ENCODE data around the gene OR2J3.
"Not testable (repeated sequence)": the region's sequence is repeated elsewhere in the genome, so short reads cannot be mapped to it uniquely, and the experiment has no call there.

OR2J3 gene

GRCh38 chr6:29107758-29108157 lies at the start of gene OR2J3:
Gene OR2J3 (plus strand): TSS chr6:29108058. CDS start chr6:29111891, 3,833 bp downstream.
- no peak for DNase-seq (ENCODE audit: low spot score)
- FAIRE-seq: no peak

DNA sequence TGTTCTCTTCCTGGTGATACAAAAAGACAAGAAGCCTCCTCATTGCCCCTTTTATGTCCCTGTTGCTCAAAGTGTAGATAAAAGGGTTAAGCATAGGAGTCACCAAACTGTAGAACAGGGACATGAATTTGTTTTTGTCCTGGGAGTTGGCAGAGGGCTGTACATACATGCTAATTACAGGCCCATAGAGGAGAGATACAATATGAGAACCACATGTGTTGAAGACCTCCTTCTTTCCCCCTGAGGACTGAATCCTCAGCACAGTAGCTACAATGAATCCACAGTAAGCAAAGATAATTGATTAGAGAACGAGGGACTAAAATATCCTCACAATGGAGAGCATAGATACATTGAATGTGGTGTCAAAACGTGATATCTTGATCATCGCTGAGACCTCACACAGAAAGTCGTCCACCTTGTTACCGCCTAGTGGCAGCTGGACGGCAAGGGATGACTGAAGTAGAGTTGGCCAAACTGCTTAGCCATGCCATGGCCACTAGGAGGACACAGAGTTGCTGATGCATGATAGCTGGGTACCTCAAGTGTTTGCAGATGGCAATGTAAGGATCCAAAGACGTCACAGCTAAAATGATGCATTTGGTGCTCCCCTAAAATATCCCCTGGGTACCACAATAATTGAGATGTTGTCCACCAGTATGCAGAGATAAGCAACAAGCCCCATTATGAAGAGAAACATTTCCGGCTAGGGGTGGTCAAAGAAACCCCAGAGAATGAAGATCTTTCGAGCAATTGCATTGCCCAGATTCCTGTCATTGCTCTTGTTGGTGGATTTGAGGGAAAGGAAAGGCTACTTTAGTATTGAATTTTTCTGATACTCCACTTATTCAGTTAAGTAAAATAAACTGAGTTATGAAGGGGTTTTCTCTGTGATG lies 35.8 kb upstream of the OR2J3 start:
- FAIRE-seq: no peak
- DNase-seq (ENCODE audit: low spot score): no peak

- DNase-seq (ENCODE audit: low spot score) (no peak), FAIRE-seq (no peak)
These were observed 28.7 kb upstream of the OR2J3 start for GRCh38 chr6:29079203-29079602.

GRCh38 chr6:29081312-29081711 lies 26.5 kb upstream of the OR2J3 start:
- DNase-seq (ENCODE audit: low spot score): no peak
- FAIRE-seq: no peak

DNA sequence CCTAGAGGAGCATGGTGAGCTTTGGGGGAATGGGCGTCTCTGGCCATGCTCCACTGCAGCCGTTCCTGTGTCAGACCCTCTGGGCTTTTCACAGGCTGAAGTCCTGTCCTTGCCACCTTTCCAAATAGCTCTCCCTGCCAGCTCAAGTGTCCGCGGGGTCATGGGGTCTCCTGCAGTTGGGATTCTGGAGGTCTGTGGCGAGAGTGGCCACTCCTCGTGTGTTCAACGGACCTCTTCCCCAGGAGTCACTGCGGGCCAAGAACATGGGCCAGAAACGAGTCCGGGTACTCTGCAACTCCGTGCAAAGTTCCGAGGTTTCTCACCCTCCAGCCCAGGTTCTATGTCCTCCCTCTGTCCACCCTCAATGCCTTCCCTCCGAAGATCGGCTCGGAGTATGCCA lies 25.4 kb upstream of the OR2J3 start:
- FAIRE-seq: no peak
- DNase-seq (ENCODE audit: low spot score): no peak

- FAIRE-seq (no peak), DNase-seq (ENCODE audit: low spot score) (no peak)
These were observed 20.6 kb upstream of the OR2J3 start, which contains the start of gene OR2B3 for GRCh38 chr6:29087213-29087612. Gene OR2B3 (minus strand): TSS chr6:29087313. CDS start chr6:29087248, 65 bp downstream.

DNA sequence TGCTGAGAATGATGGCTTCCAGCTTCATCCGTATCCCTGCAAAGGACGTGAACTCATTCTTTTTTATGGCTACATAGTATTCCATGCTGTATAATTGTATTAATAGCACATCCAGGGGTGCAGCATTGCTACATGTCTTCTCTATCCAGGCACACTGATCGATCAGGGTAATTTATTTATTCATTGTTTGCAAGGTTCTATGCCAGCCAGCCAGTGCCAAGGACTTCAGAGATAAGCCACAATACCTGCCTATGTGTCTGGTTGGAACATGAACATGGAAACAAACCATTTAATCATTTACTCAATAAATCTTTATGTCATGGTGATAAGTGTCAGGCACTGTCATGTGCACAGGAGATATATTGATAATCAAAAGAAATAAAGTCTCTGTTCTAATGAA lies 14.9 kb upstream of the OR2J3 start:
- no peak for FAIRE-seq
- no peak for DNase-seq (ENCODE audit: low spot score)

DNA sequence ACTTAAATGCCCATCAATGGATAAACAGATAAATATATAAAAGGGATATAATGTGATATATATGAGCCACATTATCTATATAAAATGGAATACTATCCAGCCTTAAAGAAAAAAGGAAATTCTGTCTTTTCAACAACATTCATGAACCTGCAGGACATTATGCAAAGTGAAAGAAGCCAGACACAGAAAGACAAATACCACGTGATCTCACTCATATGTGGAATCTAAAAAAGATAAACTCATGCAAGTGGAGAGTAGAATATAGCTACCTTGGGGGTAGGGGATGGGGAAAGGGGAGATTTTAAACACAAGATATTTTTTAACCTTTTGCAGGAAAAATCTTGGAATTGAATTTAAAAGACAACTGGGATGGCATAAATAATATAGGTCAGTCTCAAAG lies 10.1 kb upstream of the OR2J3 start:
- DNase-seq (ENCODE audit: low spot score) (no peak), FAIRE-seq (no peak)

DNA sequence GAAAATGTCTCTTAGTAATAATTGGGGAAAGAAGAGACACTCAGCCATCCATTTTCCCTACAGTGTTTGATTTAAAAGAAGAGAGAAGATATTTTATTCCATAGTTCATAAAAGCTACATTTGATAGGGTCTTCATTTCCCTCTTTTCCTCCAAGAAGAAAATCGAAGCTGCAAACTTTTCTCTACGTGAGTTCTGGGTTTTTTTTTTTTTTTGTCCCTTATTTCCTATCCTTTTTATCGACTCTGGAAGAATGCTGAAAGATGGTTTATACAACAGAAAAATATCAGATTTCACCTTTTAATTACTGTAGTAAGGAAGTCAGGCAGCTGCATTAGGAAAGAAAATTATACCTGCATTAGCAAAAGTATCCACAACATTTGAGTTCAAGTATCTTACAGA lies 8.7 kb upstream of the OR2J3 start, which contains the start of gene OR2J1:
OR2J1 (plus strand) TSS at position 301 of the 400 bp plus-strand sequence. CDS start 1,453 bp downstream, outside the sequence.
- no peak for DNase-seq (ENCODE audit: low spot score)
- FAIRE-seq: no peak

DNA sequence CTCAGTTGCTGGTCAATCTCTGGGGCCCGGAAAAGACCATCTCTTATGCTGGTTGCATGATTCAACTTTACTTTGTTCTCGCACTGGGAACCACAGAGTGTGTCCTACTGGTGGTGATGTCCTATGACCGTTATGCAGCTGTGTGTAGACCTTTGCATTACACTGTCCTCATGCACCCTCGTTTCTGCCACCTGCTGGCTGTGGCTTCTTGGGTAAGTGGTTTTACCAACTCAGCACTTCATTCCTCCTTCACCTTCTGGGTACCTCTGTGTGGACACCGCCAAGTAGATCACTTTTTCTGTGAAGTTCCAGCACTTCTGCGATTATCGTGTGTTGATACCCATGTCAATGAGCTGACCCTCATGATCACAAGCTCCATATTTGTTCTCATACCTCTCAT lies 4.3 kb downstream of the OR2J3 start:
- DNase-seq (ENCODE audit: low spot score) (no peak), FAIRE-seq (no peak)

DNA sequence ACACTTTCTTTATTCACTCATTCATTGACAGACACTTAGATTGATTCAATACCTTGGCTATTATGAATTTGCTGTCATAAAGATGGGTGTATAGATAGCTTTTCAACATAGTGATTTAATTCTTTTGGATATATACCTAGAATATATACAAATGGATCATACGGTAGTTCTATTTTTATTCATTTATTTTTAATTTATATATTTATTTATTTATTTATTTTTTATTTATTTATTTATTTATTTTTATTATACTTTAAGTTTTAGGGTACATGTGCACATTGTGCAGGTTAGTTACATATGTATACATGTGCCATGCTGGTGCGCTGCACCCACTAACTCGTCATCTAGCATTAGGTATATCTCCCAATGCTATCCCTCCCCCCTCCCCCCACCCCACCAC lies 7.1 kb downstream of the OR2J3 start:
- not testable (repeated sequence) for FAIRE-seq; DNase-seq (ENCODE audit: low spot score)

DNA sequence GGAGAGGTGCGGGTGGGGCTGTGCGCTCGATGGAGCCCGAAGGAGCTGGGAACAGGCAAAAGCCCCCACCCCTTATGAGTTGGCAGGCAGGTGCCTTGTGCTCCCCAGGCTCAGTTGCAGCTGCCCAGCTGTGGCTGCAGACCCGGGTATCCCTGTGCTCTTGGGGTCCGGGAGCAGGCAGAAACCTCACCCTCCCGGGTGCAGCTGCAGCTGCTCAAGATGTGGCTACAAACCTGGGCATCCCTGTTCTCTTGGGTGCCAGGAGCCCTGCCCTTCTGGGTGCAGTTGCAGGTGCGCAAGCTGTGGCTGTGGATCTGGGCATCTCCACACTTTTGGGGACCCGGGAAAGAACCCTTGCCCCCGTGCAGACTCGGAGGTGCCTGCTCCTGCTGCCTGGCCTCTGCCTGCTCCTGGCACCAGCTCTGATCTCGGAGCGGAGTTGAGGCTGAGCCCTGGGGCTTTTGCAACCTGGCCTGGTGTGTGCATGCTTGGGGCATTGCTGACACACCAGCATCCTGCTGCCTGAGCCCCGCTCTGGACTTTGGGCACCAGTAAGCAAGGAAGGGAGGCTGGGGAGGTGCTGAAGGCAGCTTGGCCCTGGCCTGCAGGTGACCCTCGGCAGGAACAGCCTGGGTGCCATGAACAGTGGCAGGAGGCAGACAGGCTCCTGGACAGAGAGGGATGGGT lies 21.6 kb downstream of the OR2J3 start:
- no peak for DNase-seq (ENCODE audit: low spot score)
- no peak for FAIRE-seq

GRCh38 chr6:29130644-29131043 lies 22.8 kb downstream of the OR2J3 start:
- no peak for DNase-seq (ENCODE audit: low spot score)
- FAIRE-seq: no peak

- DNase-seq (ENCODE audit: low spot score) (no peak), FAIRE-seq (no peak)
These were observed 23.8 kb downstream of the OR2J3 start for GRCh38 chr6:29131691-29132090.

GRCh38 chr6:29137724-29138123 lies 29.9 kb downstream of the OR2J3 start:
- DNase-seq (ENCODE audit: low spot score): no peak
- no peak for FAIRE-seq

DNA sequence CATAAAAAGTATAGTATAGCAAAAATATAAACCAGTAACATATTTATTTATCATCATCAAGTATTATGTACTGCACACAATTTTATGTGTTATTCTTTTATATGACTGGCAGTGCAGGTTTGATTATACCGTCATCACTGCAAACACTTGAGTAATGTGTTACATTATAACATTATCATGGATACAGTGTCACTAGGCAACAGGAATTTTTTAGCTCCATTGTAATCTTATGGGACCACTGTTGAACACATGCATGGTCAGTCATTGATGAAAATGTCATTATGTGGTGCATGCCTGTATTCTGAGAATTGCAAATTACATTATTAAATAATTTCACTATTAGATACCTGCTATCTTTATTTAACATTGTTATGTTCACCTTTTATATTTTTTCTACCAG lies 33.7 kb downstream of the OR2J3 start:
- DNase-seq (ENCODE audit: low spot score) (peak; percentile 78), FAIRE-seq (peak; percentile 67)

GRCh38 chr6:29142309-29142708 lies 34.5 kb downstream of the OR2J3 start:
- peak; percentile 80 for FAIRE-seq
- DNase-seq (ENCODE audit: low spot score): peak; percentile 84

DNA sequence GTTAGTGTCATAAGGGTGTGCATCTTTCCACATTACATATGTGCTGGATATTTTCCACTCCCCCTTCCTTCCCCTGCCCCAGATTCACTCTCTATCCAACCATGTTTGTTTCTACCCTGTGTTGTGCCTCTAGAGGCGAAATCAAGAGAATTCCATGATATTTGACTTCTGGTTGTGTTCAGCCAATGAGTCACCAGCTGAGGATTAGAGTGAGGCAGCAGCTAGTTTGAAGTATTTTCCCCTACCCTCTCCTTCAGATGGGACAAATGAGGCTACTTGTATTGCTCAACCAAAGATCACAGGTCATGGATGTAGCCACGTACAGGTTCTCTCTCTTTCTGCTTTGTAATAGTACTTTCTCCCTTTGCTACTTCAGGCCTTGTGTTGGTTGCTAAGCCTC lies 38.3 kb downstream of the OR2J3 start:
- FAIRE-seq (no peak), DNase-seq (ENCODE audit: low spot score) (peak; percentile 31)

DNA sequence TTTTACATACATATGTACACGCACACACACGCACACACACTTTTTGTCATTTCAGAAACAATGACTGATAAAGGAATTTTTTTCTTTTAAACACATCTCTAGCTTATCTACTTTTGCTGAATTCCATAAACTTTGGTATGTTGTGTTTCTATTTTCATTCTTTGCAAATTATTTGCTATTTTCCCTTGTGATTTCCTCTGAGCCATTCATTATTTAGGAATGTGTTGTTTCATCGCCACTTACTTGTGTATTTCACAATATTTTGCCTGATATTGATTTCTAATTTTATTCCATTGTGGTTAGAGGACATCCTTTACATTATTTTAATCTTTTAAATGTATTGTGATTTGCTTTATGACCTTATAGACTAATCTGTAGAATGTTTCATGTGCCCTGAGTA lies 39.2 kb downstream of the OR2J3 start:
- no peak for FAIRE-seq

GRCh38 chr6:29149444-29149843 lies 41.6 kb downstream of the OR2J3 start:
- not testable (repeated sequence) for FAIRE-seq; DNase-seq (ENCODE audit: low spot score)

More for the DNA sequence above, 39.2 kb downstream of the OR2J3 start:
- DNase-seq (ENCODE audit: low spot score): no peak

DNA sequence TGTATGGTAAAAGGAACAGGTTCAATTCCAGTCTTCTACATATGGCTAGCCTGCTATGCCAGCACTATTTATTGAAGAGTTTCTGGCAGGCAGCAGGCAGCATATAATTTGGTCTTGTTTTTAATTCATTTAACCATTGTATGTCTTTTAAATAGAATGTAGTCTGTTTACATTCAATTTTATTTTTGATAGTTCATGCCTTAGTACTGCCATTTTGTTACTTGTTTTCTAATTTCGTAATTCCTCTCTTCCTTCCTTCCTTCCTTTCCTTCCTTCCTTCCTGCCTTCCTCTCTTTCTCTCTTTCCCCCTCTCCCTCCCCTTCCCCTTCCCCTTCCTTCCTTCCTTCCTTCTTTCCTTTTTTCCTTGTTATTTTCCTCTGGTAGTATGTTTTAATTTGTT lies 45.2 kb downstream of the OR2J3 start:
- FAIRE-seq (no peak), DNase-seq (ENCODE audit: low spot score) (no peak)

GRCh38 chr6:29155182-29155581 lies 47.3 kb downstream of the OR2J3 start:
- not testable (repeated sequence) for DNase-seq (ENCODE audit: low spot score); FAIRE-seq

Measured in RCC 7860 (cell line).